NCI-H1436 (cell line): ENCODE data around the gene MCC.
A peak's percentile ranks its signal among the peaks of the same experiment; 100 is the strongest.

Experiments used
- DNase-seq: peaks from one replicate; lab custom pipeline; 2025; lab: John Stamatoyannopoulos, UW

MCC gene

GRCh38 chr5:113487781-113488644 lies at the start of gene MCC:
TSS of gene MCC (minus strand) at chr5:113488453.
- DNase-seq = peak; percentile 41

GRCh38 chr5:113531481-113532159 lies 43.4 kb upstream of the MCC start:
- no peak for DNase-seq

- DNase-seq = no peak
Measured at GRCh38 chr5:113527746-113528145, 39.5 kb upstream of the MCC start.

GRCh38 chr5:113526421-113526820 lies 38.2 kb upstream of the MCC start:
- no peak for DNase-seq

- no peak for DNase-seq
Measured at GRCh38 chr5:113524927-113525326, 36.7 kb upstream of the MCC start.

- no peak for DNase-seq
Measured at GRCh38 chr5:113523168-113523567, 34.9 kb upstream of the MCC start.

- no peak for DNase-seq
Measured at GRCh38 chr5:113520899-113521298, 32.6 kb upstream of the MCC start.

- no peak for DNase-seq
Measured at GRCh38 chr5:113520429-113520828, 32.2 kb upstream of the MCC start.

- DNase-seq = no peak
Measured at GRCh38 chr5:113519412-113519811, 31.2 kb upstream of the MCC start.

- no peak for DNase-seq
Measured at GRCh38 chr5:113518884-113519283, 30.6 kb upstream of the MCC start.

- DNase-seq = no peak
Measured at GRCh38 chr5:113514289-113514635, 26.0 kb upstream of the MCC start.

GRCh38 chr5:113513384-113514288 lies 25.4 kb upstream of the MCC start, which contains the start of gene YTHDC2:
TSS of gene YTHDC2 (plus strand) at chr5:113513694. CDS start at chr5:113513896, 202 bp downstream.
- DNase-seq = peak; percentile 74

- DNase-seq = no peak
Measured at GRCh38 chr5:113512341-113512740, 24.1 kb upstream of the MCC start.

- peak; percentile 1 for DNase-seq
Measured at GRCh38 chr5:113510836-113511451, 22.7 kb upstream of the MCC start.

GRCh38 chr5:113508756-113509155 lies 20.5 kb upstream of the MCC start:
- no peak for DNase-seq

GRCh38 chr5:113507601-113508000 lies 19.3 kb upstream of the MCC start:
- no peak for DNase-seq

- no peak for DNase-seq
Measured at GRCh38 chr5:113505181-113505580, 16.9 kb upstream of the MCC start.

GRCh38 chr5:113503146-113503545 lies 14.9 kb upstream of the MCC start:
- DNase-seq = no peak

GRCh38 chr5:113502073-113502472 lies 13.8 kb upstream of the MCC start:
- DNase-seq = no peak

- no peak for DNase-seq
Measured at GRCh38 chr5:113495422-113495841, 7.2 kb upstream of the MCC start.

- no peak for DNase-seq
Measured at GRCh38 chr5:113493446-113493845, 5.2 kb upstream of the MCC start.

GRCh38 chr5:113491022-113491421 lies 2.8 kb upstream of the MCC start:
- no peak for DNase-seq
